OCI-LY3 (cell line): ENCODE measurements around the gene ZDHHC14.

Experiments used
- H2AFZ ChIP-seq: fragments of 200-600, 300-600 bp; shearing (Covaris generic); 2 replicates; pipeline ENCODE4 v1.6.0; 2014; ENCODE audit warnings: antibody characterized with exemption, low read depth, low read length
- H3K27ac ChIP-seq: fragments of 200-600, 300-600 bp; sonication (generic); 2 replicates; pipeline ENCODE4 v1.5.1; 2014; ENCODE audit warnings: mild to moderate bottlenecking, low read length, moderate library complexity, mixed read lengths
- H3K27me3 ChIP-seq: fragments of 200-600, 300-600 bp; sonication (generic); 2 replicates; pipeline ENCODE4 v1.6.1; 2014; ENCODE audit warnings: low read depth, low read length, mixed read lengths
- H3K36me3 ChIP-seq: fragments of 200-600, 300-600 bp; sonication (generic); replicated peaks from 2 replicates; pipeline ENCODE3; 2014; ENCODE audit warnings: low read depth, low read length, mixed read lengths
- H3K4me1 ChIP-seq: fragments of 300-600, 200-600 bp; sonication (generic); 2 replicates; pipeline ENCODE4 v1.6.1; 2014; ENCODE audit warnings: low read length, mixed read lengths
- H3K4me2 ChIP-seq: fragments of 200-600, 300-600 bp; sonication (generic); 2 replicates; pipeline ENCODE4 v1.6.1; 2014; ENCODE audit warnings: low read length, mixed read lengths
- H3K4me3 ChIP-seq: fragments of 300-600, 200-600 bp; sonication (generic); 2 replicates; pipeline ENCODE4 v1.5.1; 2014; ENCODE audit warnings: antibody characterized with exemption, mild to moderate bottlenecking, low read length, moderate library complexity
- H3K79me2 ChIP-seq: fragments of 300-600, 200-600 bp; shearing (Covaris generic); 2 replicates; pipeline ENCODE4 v1.6.1; 2014; ENCODE audit warnings: mild to moderate bottlenecking, low read length, mixed read lengths
- H3K9ac ChIP-seq: fragments of 300-600, 200-600 bp; shearing (Covaris generic); 2 replicates; pipeline ENCODE4 v1.6.0; 2014; ENCODE audit warnings: mild to moderate bottlenecking, low read length, moderate library complexity
- H3K9me3 ChIP-seq: fragments of 200-600, 300-600 bp; shearing (Covaris generic); 2 replicates; pipeline ENCODE4 v1.6.1; 2014; ENCODE audit warnings: low read length, mixed read lengths; ENCODE audit not compliant: insufficient read depth
- H4K20me1 ChIP-seq: fragments of 200-600, 300-600 bp; sonication (generic); 2 replicates; pipeline ENCODE4 v1.6.1; 2016; ENCODE audit warnings: low read length, mixed read lengths; ENCODE audit not compliant: insufficient read depth
- CTCF ChIP-seq: fragments of 200-600, 300-600 bp; sonication (generic); IDR thresholded peaks from 2 replicates; pipeline ENCODE4 v1.5.1; 2014; ENCODE audit warnings: antibody characterized with exemption, low read length, low read depth
- EZH2phosphoT487 ChIP-seq: fragments of 200-600 bp; shearing (Covaris generic); IDR thresholded peaks from 2 replicates; pipeline ENCODE4 v1.6.1; 2018; ENCODE audit warnings: antibody characterized with exemption, mixed run types, low read depth

The ZDHHC14 gene

DNA sequence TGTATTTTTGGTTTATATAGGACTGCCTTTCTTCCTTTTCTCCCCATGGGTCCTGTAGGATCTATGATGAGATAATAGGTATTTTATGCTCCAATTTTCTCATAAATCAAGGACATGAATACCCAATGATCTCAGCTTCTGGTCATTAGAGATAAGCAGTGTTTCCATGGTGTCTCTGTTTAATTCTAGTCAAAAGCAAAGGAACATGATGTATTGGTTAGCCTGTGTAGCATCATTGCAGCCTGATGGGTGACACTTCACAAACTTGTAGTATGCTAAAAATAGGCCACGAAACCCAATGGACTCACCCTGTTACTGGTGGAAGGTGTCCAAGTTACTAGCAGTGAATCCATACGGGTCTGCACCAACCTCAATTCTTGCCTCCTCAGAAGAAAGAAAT lies 325.9 kb downstream of the ZDHHC14 start:
- Histone ChIP-seq H3K4me2 (no peak overlapping the region), H3K9me3 (no peaks in the 10 kb centered on the region), H3K9ac (no peak overlapping the region), H3K4me1 (no peaks in the 10 kb centered on the region), H2AFZ (no peak overlapping the region), H3K36me3 (no peaks in the 10 kb centered on the region), H3K27ac (no peak overlapping the region), H3K79me2 (no peaks in the 10 kb centered on the region), H4K20me1 (no peaks in the 10 kb centered on the region), H3K4me3 (no peak overlapping the region), H3K27me3 (no peaks in the 10 kb centered on the region)
- TF ChIP-seq EZH2phosphoT487 (no peak), CTCF (no peak)

DNA sequence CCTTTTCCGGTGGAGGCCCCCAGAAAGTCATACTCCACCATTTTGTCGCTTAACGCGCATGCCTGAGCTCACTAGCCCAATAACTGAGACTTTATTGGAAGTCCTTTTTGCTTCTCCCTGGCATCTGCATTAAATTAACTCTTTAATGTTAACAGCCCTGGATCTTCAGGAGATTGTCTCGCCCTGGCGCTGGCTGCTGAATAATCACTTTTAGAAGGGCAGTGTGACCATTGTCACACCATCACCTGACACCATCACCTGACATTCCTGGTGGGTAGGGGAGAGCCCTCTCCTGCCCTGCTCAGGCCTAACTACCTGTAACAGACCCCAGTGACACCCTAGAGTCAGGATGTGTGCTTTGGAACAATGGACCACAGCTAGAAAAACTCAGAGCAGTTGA lies 326.6 kb downstream of the ZDHHC14 start:
- Histone ChIP-seq H3K79me2 (no peaks in the 10 kb centered on the region), H3K9me3 (no peaks in the 10 kb centered on the region)
- TF ChIP-seq EZH2phosphoT487 (no peak), CTCF (no peak)

DNA sequence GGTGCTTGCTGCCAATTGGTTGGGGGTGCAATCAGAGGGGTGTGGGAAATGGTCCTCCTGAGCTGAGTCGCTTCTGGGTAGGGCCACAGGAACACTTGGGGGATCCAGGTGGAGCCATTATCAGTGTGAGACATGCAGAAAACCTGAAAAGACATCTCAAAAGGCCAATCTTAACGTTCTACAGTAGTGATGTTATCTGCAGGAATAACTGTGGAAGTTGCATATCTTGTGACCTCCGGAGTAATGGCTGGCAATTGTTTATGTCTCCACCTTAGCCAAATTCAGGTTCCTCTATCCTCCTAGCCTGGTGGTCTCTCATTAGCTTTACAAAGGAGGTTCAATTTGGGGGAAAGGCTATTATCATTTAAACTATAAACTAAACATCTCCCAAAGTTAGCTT lies 327.2 kb downstream of the ZDHHC14 start:
- H3K79me2 ChIP-seq = no peaks in the 10 kb centered on the region
- H3K36me3 ChIP-seq = no peaks in the 10 kb centered on the region
- H3K27me3 ChIP-seq = no peaks in the 10 kb centered on the region
- no peak overlapping the region for H3K4me2 ChIP-seq
- no peak overlapping the region for H3K4me3 ChIP-seq
- TF ChIP-seq CTCF (no peak), EZH2phosphoT487 (no peak)
- H2AFZ ChIP-seq = no peak overlapping the region
- no peaks in the 10 kb centered on the region for H3K9me3 ChIP-seq
- no peaks in the 10 kb centered on the region for H3K4me1 ChIP-seq
- H3K27ac ChIP-seq = no peak overlapping the region
- H4K20me1 ChIP-seq = no peaks in the 10 kb centered on the region
- H3K9ac ChIP-seq = no peak overlapping the region

More for the DNA sequence above, 326.6 kb downstream of the ZDHHC14 start:
- no peaks in the 10 kb centered on the region for H3K36me3 ChIP-seq
- H3K4me2 ChIP-seq = no peak overlapping the region
- no peak overlapping the region for H2AFZ ChIP-seq
- H3K9ac ChIP-seq = no peak overlapping the region
- H3K27ac ChIP-seq = no peak overlapping the region
- H3K4me1 ChIP-seq = no peaks in the 10 kb centered on the region
- H3K4me3 ChIP-seq = no peak overlapping the region
- H3K27me3 ChIP-seq = no peaks in the 10 kb centered on the region
- H4K20me1 ChIP-seq = no peaks in the 10 kb centered on the region

- H2AFZ ChIP-seq = no peak overlapping the region
- H3K4me1 ChIP-seq = no peaks in the 10 kb centered on the region
- no peaks in the 10 kb centered on the region for H3K79me2 ChIP-seq
- H3K27me3 ChIP-seq = no peaks in the 10 kb centered on the region
- no peaks in the 10 kb centered on the region for H3K36me3 ChIP-seq
- H3K27ac ChIP-seq = no peak overlapping the region
- no peaks in the 10 kb centered on the region for H4K20me1 ChIP-seq
- no peak for TF ChIP-seq CTCF
- no peak for TF ChIP-seq EZH2phosphoT487
- no peak overlapping the region for H3K9ac ChIP-seq
- H3K4me2 ChIP-seq = no peak overlapping the region
- H3K4me3 ChIP-seq = no peak overlapping the region
- no peaks in the 10 kb centered on the region for H3K9me3 ChIP-seq
These were observed 327.9 kb downstream of the ZDHHC14 start for GRCh38 chr6:157708933-157709332.
